GM21390 (cell line): ENCODE measurements around the gene INTS15.

ENCODE experiments used
- ATAC-seq: cut with Tn5 transposase; IDR thresholded peaks from one replicate; pipeline ENCODE4 v1.9.1; 2021; ENCODE audit not compliant: unreplicated experiment

Gene INTS15

GRCh38 chr7:6589829-6590644 is at the start of gene INTS15:
INTS15 (plus strand) TSS chr7:6590021; CDS start chr7:6590284, 263 bp downstream.
- ATAC-seq, result peak; percentile 84

GRCh38 chr7:6542368-6542767 is 47.5 kb upstream of the INTS15 start:
- ATAC-seq, result no peak

GRCh38 chr7:6545398-6546126 is 44.3 kb upstream of the INTS15 start:
- ATAC-seq, result no peak

- ATAC-seq, result no peak
These were observed 43.1 kb upstream of the INTS15 start for GRCh38 chr7:6546498-6547251.

GRCh38 chr7:6547400-6547799 is 42.4 kb upstream of the INTS15 start:
- ATAC-seq, result no peak

- ATAC-seq, result no peak
These were observed 38.8 kb upstream of the INTS15 start, which contains the start of gene GRID2IP for GRCh38 chr7:6551016-6551511. GRID2IP (minus strand) TSS chr7:6551461; CDS start chr7:6551436, 25 bp downstream.

GRCh38 chr7:6553448-6554044 is 36.3 kb upstream of the INTS15 start:
- ATAC-seq, result no peak

- ATAC-seq, result no peak
These were observed 35.0 kb upstream of the INTS15 start for GRCh38 chr7:6554848-6555247.

- no peak for ATAC-seq
These were observed 33.6 kb upstream of the INTS15 start for GRCh38 chr7:6556196-6556595.

GRCh38 chr7:6558837-6559236 is 31.0 kb upstream of the INTS15 start:
- ATAC-seq, result no peak

GRCh38 chr7:6559896-6560295 is 29.9 kb upstream of the INTS15 start:
- ATAC-seq, result no peak

GRCh38 chr7:6562106-6562505 is 27.7 kb upstream of the INTS15 start:
- no peak for ATAC-seq

GRCh38 chr7:6563936-6564770 is 25.7 kb upstream of the INTS15 start:
- ATAC-seq, result no peak

- ATAC-seq, result no peak
These were observed 24.2 kb upstream of the INTS15 start for GRCh38 chr7:6565655-6566054.

- ATAC-seq, result no peak
These were observed 21.9 kb upstream of the INTS15 start for GRCh38 chr7:6567886-6568285.

GRCh38 chr7:6571160-6571779 is 18.6 kb upstream of the INTS15 start:
- no peak for ATAC-seq

GRCh38 chr7:6575281-6576023 is 14.4 kb upstream of the INTS15 start:
- no peak for ATAC-seq

- ATAC-seq, result no peak
These were observed 13.6 kb upstream of the INTS15 start for GRCh38 chr7:6576024-6576866.
